Measurements from ENCODE around the gene GSE1. TPM values are rescaled to one million over a fixed set of nuclear protein-coding genes. Genes with fewer than 3 reads are reported as not detected.

The GSE1 gene
- total and polyA plus RNA-seq, 9 of the 15 experiments (the other 6 are each of a cell fraction or from before 2014, with no cell fraction given), result 12.2 to 244 (median 57.9) TPM

DNA sequence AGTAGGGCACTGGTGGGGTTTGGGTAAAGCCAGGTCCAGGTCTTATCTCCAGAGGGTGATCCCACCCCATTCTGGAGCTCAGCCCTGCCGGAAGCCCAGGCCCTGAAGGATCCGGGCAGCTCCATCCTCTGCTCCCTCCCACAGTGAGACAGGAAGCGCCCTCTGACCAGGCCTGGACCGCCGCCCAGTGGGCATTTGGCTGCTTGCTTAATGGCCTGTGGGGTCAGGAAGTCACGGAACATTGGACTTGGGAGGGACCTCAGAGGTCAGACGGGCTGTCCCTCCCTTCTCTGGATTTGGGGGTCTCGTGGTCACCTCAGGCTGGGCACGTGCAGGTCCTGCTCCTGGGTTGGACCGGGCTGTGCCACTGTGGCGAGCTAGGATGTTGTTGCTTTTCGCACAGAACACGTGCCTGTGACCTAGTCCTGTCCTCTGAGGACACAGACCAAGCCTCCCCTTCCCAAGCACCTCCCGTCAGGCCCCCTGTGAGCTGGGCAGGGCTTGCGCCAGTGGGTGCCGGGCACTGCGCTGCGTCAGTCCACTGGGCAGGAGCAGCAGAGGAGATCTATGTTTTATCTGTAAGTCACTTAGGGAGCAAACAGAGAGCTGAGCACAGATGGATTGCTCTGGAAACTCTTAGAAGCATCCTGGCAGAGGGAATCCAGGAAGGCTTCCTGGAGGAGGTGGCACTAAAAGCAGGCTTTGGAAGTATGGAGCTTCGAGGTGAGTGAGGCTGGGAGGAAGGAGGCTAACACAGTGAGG is 49.4 kb upstream of the GSE1 start (continued):
- TF ChIP-seq SRSF7 (optimal IDR thresholded peaks at IDR 0.05; ENCODE audit: low read depth, low read length), result no peak
- no peak for TF ChIP-seq ARID1B (IDR thresholded peaks at IDR 0.05)
- TF ChIP-seq ZNF696 (CRISPR knock-in tag; conservative IDR thresholded peaks at IDR 0.05), result no peak
- TF ChIP-seq ZSCAN29 (IDR thresholded peaks at IDR 0.05), result no peak
- TF ChIP-seq NFIC (IDR thresholded peaks at IDR 0.05), result no peak
- TF ChIP-seq NR2F6 (CRISPR knock-in tag; IDR thresholded peaks at IDR 0.05), result no peak
- TF ChIP-seq KHSRP (IDR thresholded peaks at IDR 0.05), result no peak
- no peak for TF ChIP-seq PRMT5 (CRISPR knock-in tag; IDR thresholded peaks at IDR 0.05)
- TF ChIP-seq RFX7 (CRISPR knock-in tag; IDR thresholded peaks at IDR 0.05), result no peak
- TF ChIP-seq ZNF785 (CRISPR knock-in tag; IDR thresholded peaks at IDR 0.05), result no peak
- TF ChIP-seq MAFK (IDR thresholded peaks at IDR 0.05; ENCODE audit: low read length), result no peak; the same call in 1 of the 2 replicates
- no peak for TF ChIP-seq NCOA2 (IDR thresholded peaks at IDR 0.05; ENCODE audit: partially characterized antibody in 2 of 2)
- TF ChIP-seq, protein P1, sequence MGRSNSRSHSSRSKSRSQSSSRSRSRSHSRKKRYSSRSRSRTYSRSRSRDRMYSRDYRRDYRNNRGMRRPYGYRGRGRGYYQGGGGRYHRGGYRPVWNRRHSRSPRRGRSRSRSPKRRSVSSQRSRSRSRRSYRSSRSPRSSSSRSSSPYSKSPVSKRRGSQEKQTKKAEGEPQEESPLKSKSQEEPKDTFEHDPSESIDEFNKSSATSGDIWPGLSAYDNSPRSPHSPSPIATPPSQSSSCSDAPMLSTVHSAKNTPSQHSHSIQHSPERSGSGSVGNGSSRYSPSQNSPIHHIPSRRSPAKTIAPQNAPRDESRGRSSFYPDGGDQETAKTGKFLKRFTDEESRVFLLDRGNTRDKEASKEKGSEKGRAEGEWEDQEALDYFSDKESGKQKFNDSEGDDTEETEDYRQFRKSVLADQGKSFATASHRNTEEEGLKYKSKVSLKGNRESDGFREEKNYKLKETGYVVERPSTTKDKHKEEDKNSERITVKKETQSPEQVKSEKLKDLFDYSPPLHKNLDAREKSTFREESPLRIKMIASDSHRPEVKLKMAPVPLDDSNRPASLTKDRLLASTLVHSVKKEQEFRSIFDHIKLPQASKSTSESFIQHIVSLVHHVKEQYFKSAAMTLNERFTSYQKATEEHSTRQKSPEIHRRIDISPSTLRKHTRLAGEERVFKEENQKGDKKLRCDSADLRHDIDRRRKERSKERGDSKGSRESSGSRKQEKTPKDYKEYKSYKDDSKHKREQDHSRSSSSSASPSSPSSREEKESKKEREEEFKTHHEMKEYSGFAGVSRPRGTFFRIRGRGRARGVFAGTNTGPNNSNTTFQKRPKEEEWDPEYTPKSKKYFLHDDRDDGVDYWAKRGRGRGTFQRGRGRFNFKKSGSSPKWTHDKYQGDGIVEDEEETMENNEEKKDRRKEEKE (IDR thresholded peaks at IDR 0.05; ENCODE audit: borderline replicate concordance in 1 of 2, control insufficient read depth in 1 of 2, low read depth in 2 of 2, low read length in 1 of 2), result no peak
- no peak for TF ChIP-seq CHD4 (IDR thresholded peaks at IDR 0.05; ENCODE audit: insufficient read depth, insufficient replicate concordance, low read depth, low read length, poor library complexity, severe bottlenecking)
- TF ChIP-seq ETV6 (IDR thresholded peaks at IDR 0.05; ENCODE audit: borderline replicate concordance in 1 of 2, low read depth in 2 of 2, low read length in 1 of 2), result 0 out of 4 replicates have a peak, but pooled peaks of 1 of the 2 experiments have one; percentile 31
- no peak for TF ChIP-seq ETV6 (CRISPR knock-in tag; IDR thresholded peaks at IDR 0.05; ENCODE audit: borderline replicate concordance)
- TF ChIP-seq MTA3 (IDR thresholded peaks at IDR 0.05; ENCODE audit: borderline replicate concordance), result 0 out of 2 replicates have a peak, but pooled peaks have one; percentile 44
- 0 out of 2 replicates have a peak, but pooled peaks have one; percentile 35 for TF ChIP-seq SMAD4 (CRISPR knock-in tag; conservative IDR thresholded peaks at IDR 0.05)
- TF ChIP-seq ZNF764 (CRISPR knock-in tag; IDR thresholded peaks at IDR 0.05; ENCODE audit: low read depth), result no peak
- TF ChIP-seq HIVEP1 (CRISPR knock-in tag; IDR thresholded peaks at IDR 0.05), result no peak
- TF ChIP-seq BCOR (IDR thresholded peaks at IDR 0.05), result peak; percentile 72
- TF ChIP-seq E2F4 (CRISPR knock-in tag; IDR thresholded peaks at IDR 0.05; ENCODE audit: low read depth), result no peak; the same call in 1 of the 2 replicates
- no peak; the same call in 1 of the 2 replicates for TF ChIP-seq CEBPB (tag; IDR thresholded peaks at IDR 0.05)
- TF ChIP-seq MYBL2 (IDR thresholded peaks at IDR 0.05; ENCODE audit: low read depth), result no peak
- no peak for TF ChIP-seq MYBL2 (CRISPR knock-in tag; IDR thresholded peaks at IDR 0.05; ENCODE audit: borderline replicate concordance)
